Esophagus muscularis mucosa (tissue), 4 donors: Measurements from ENCODE around the gene MINPP1. TPM values are rescaled to one million over a fixed set of nuclear protein-coding genes. Genes with fewer than 3 reads are reported as not detected.
A peak's percentile ranks its signal among the peaks of the same experiment; 100 is the strongest.

Experiments
- DNase-seq: peaks from one replicate; pipeline ENCODE4 v3.0.0-alpha.2; 2017; ENCODE audit errors: extremely low spot score
- H3K27ac ChIP-seq, 4 donors: fragments of 200-600 bp; sonication (generic); replicated peaks in 1 of 4; 1 replicate in 3 of 4; 2 replicates in 1 of 4; pipeline ENCODE4 v1.5.1; 2016 to 2019; ENCODE audit warnings: mild to moderate bottlenecking in 1 of 4
- H3K27me3 ChIP-seq, 4 donors: fragments of 200-600 bp; sonication (generic); one replicate each; pipeline versions ENCODE4 v1.5.1 to v1.6.0; 2016 to 2019
- H3K36me3 ChIP-seq, 4 donors: fragments of 200-600 bp; sonication (generic); one replicate each; pipeline ENCODE4 v1.5.1; 2016 to 2019
- H3K4me1 ChIP-seq, 4 donors: fragments of 200-600 bp; sonication (generic); one replicate each; pipeline ENCODE4 v1.5.1; 2016 to 2019
- H3K4me3 ChIP-seq, 4 donors: fragments of 200-600 bp; sonication (generic); 1 replicate in 2 of 4; 2 replicates in 2 of 4; pipeline ENCODE4 v1.5.1; 2016 to 2019; ENCODE audit warnings: mild to moderate bottlenecking in 4 of 4, moderate library complexity in 1 of 4
- H3K9me3 ChIP-seq, 4 donors: fragments of 200-600 bp; sonication (generic); 1 replicate in 3 of 4; 2 replicates in 1 of 4; pipeline ENCODE4 v1.5.1; 2016 to 2019
- CTCF ChIP-seq, 3 experiments: fragments of 200-600 bp in 2 of 3; fragments of 450-650 bp in 1 of 3; sonication (generic) in 2 of 3; IDR thresholded peaks; one replicate each; pipeline ENCODE4 v1.5.1; 2017 to 2019; ENCODE audit warnings: antibody characterized with exemption in 3 of 3, mild to moderate bottlenecking in 2 of 3, moderate library complexity in 1 of 3
- EP300 ChIP-seq: sonication (generic); formaldehyde crosslinking; IDR thresholded peaks from one replicate; pipeline ENCODE4 v1.6.1; 2017; ENCODE audit warnings: antibody characterized with exemption
- POLR2A ChIP-seq: fragments of 450-650 bp; IDR thresholded peaks from one replicate; pipeline ENCODE4 v1.6.1; 2017; ENCODE audit warnings: antibody characterized with exemption, moderate library complexity, mild to moderate bottlenecking, low read depth
- POLR2AphosphoS5 ChIP-seq, 2 donors: sonication (generic); formaldehyde crosslinking; IDR thresholded peaks; one replicate each; pipeline ENCODE4 v1.6.1; 2017; ENCODE audit warnings: antibody characterized with exemption in 2 of 2
- WGBS: methylation state at CpG from one replicate; pipeline ENCODE4 v1.1.5; 2018; 5-methylcytosine and 5-hydroxymethylcytosine counted together
- intact Hi-C: fragments of 100-400 bp; cut with DNase I; formaldehyde crosslinking; loops from one replicate; pipeline ENCODE4 v1.15.1; 2023
- total RNA-seq, 4 donors: library from RNA; depleted of rRNA; stranded (reverse); fragments of >200 nt; gene quantifications; one replicate each; pipeline versions ENCODE4 v1.1.0 to v1.2.1, GENCODE V29; 2016

MINPP1 gene
- total RNA-seq, 4 donors from 2014 or later, result 8.1 to 13.3 (median 11.0) TPM

- H3K4me3 ChIP-seq, result no peak overlapping the region
- intact Hi-C loops, result no loop called here
- no peak for DNase-seq
- no peak for TF ChIP-seq CTCF (IDR thresholded peaks at IDR 0.05)
- no peak for TF ChIP-seq EP300
- peaks cover 3 to 43% (median 8%) of the 10 kb centered on the region in 4 donors for H3K36me3 ChIP-seq
- H3K27ac ChIP-seq, result peak overlapping the region in 1 of 4 donors; percentile 33
- H3K4me1 ChIP-seq, result peaks cover 7 to 15% (median 11%) of the 10 kb centered on the region in 4 donors
- no peaks in the 10 kb centered on the region for H3K27me3 ChIP-seq
- H3K9me3 ChIP-seq, result no peaks in the 10 kb centered on the region
These were observed 19.6 kb downstream of the MINPP1 start for GRCh38 chr10:87524296-87524695.

DNA sequence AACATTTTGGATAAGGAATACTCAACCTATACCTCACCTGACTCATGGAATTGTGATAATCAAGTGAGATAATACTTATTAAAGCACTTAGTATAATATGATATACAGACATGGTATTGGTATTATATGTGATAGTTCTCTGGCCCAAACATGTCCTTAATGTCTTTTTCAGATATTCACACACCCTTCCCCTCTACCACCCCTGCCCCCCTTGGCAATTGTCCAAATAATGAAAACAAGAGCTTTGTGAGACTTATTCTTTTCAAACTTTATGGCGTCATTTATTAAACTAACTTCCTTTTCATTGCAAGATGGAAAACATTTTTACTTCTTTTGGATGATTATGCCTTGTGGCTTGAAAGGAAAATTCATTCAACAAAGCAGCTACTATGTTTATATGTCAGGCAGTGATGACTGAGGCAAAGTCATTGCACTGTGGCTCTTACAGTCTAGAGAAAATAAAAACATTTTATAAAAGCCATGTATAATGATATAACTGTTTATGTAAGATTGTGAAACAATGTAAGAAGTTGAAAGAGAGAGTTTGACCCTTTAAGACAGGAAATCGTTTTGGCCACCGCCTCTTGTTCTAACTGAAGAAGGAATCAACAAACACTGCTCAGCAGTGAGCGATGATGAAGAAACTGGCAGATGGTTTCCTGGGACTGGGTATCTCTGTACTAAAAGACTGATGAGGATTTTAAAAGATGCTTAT lies 27.4 kb downstream of the MINPP1 start:
- H3K27ac ChIP-seq, result peak overlapping the region; percentile 45 to 73 (median 56)
- WGBS, result 34% methylated on average over 4 of the region's 4 CpGs
- H3K9me3 ChIP-seq, result peaks cover 0 to 9% (median 4%) of the 10 kb centered on the region in 4 donors
- no peaks in the 10 kb centered on the region for H3K27me3 ChIP-seq
- DNase-seq, result no peak
- intact Hi-C loops, result loop anchor here (5.0 kb wide), 1 partner anchor 205 kb away; no protein-coding TSS in a partner anchor
- peaks cover 11 to 21% (median 17%) of the 10 kb centered on the region in 4 donors for H3K36me3 ChIP-seq
- peak in 1 of 2 donors; percentile 30 for TF ChIP-seq POLR2AphosphoS5 (IDR thresholded peaks at IDR 0.05)
- TF ChIP-seq POLR2A, result no peak
- TF ChIP-seq EP300, result no peak
- H3K4me1 ChIP-seq, result peaks cover 12 to 24% (median 18%) of the 10 kb centered on the region in 4 donors
- peak overlapping the region in 1 of 4 donors; percentile 8 for H3K4me3 ChIP-seq

DNA sequence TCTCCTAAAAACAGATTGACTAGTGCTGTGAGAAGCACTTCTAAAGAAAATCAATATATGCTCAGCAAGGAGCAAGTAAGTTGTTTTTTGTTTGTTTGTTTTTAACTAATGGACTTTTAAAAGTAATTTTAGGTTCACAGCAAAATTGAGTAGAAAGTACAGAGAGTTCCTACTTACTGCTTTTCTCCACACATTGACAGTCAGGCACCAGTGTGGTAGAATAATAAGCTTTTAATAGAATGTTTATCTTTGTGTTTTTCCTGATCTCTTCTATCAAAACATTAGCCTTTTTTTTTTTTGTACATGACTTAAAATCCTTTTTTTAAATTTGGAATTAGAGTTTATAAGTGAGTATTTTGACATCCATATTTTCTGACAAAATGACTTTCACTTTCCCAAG lies 28.0 kb downstream of the MINPP1 start:
- peaks cover 0 to 9% (median 4%) of the 10 kb centered on the region in 4 donors for H3K9me3 ChIP-seq
- peak overlapping the region; percentile 45 to 73 (median 56) for H3K27ac ChIP-seq

DNA sequence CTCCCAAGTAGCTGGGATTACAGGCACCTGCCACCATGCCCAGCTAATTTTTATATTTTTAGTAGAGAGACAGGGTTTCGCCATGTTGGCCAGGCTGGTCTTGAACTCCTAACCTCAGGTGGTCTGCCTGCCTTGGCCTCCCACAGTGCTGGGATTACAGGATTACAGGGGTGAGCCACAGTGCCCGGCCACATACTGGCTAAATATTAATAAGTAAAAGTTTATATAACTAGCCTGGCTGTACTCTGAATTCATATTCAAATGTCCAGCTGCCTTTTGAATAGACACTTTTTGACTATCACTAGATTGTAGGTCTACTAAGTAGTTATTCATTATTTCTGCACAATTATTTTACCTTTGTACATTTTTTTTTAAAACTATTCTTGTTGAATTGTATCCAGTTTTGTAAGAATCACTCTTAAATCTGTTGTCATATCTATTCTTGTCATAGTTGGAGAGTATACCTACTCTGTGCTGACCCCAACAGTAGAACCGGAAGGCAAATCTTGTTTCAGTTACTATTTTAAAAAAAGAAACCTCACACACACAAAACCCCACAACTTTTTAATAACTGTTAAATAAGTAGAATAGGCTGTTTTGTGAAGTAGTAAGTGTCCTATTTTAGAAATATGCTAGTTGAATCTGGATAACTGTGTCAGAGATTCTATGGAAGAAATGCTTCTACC lies 29.6 kb downstream of the MINPP1 start:
- H3K4me3 ChIP-seq, result no peak overlapping the region
- DNase-seq, result no peak
- H3K27ac ChIP-seq, result peak overlapping the region in 1 of 4 donors; percentile 55
- WGBS, result 85% methylated on average over 3 of the region's 3 CpGs
- peaks cover 12 to 27% (median 20%) of the 10 kb centered on the region in 4 donors for H3K4me1 ChIP-seq
- intact Hi-C loops, result loop anchor here (5.0 kb wide), 1 partner anchor 203 kb away; no protein-coding TSS in a partner anchor
- TF ChIP-seq POLR2AphosphoS5 (IDR thresholded peaks at IDR 0.05), result no peak
- TF ChIP-seq CTCF (IDR thresholded peaks at IDR 0.05), result no peak
- TF ChIP-seq EP300, result no peak
- no peak for TF ChIP-seq POLR2A
- peaks cover 0 to 9% (median 4%) of the 10 kb centered on the region in 4 donors for H3K9me3 ChIP-seq
- peaks cover 11 to 21% (median 17%) of the 10 kb centered on the region in 4 donors for H3K36me3 ChIP-seq
- H3K27me3 ChIP-seq, result no peaks in the 10 kb centered on the region

More for the DNA sequence above, 28.0 kb downstream of the MINPP1 start:
- H3K27me3 ChIP-seq, result no peaks in the 10 kb centered on the region
- H3K4me3 ChIP-seq, result peak overlapping the region in 1 of 4 donors; percentile 8
- H3K4me1 ChIP-seq, result peaks cover 12 to 24% (median 18%) of the 10 kb centered on the region in 4 donors
- TF ChIP-seq POLR2AphosphoS5 (IDR thresholded peaks at IDR 0.05), result no peak
- no peak for TF ChIP-seq POLR2A
- TF ChIP-seq CTCF (IDR thresholded peaks at IDR 0.05), result no peak
- TF ChIP-seq EP300, result no peak
- no peak for DNase-seq
- peaks cover 11 to 21% (median 17%) of the 10 kb centered on the region in 4 donors for H3K36me3 ChIP-seq
- intact Hi-C loops, result loop anchor here (5.0 kb wide), 1 partner anchor 205 kb away; no protein-coding TSS in a partner anchor
